Activated T-cell treated with anti-CD3 and anti-CD28 coated beads, Interleukin-2, amount 50 U/mL, for 72 hours (primary cell): ENCODE results near the gene GRIK3. TPM values are rescaled to one million over a fixed set of nuclear protein-coding genes. Genes with fewer than 3 reads are reported as not detected.
A peak's percentile ranks its signal among the peaks of the same experiment; 100 is the strongest.
"Not testable (repeated sequence)": the region's sequence is repeated elsewhere in the genome, so short reads cannot be mapped to it uniquely, and the experiment has no call there.

Experiments used
- ATAC-seq, 2 donors: fragments of 150-1000 bp; cut with Tn5 transposase; replicated peaks in 1 of 2; 2 replicates each; pipeline ENCODE4 v1.10.0; 2021; ENCODE audit warnings: moderate library complexity in 2 of 2, mild to moderate bottlenecking in 1 of 2
- DNase-seq, 2 donors: peaks; one replicate each; pipeline ENCODE4 v3.0.0; 2021 to 2022; ENCODE audit warnings: mixed read lengths in 1 of 2
- H3K27ac Mint-ChIP-seq: one replicate; pipeline ENCODE4 v1.8.0; 2022; ENCODE audit warnings: mild to moderate bottlenecking, moderate library complexity, mixed read lengths
- H3K27me3 Mint-ChIP-seq: one replicate; pipeline ENCODE4 v1.8.0; 2022; ENCODE audit warnings: low read depth, mixed read lengths
- H3K36me3 Mint-ChIP-seq, 2 donors: one replicate each; pipeline ENCODE4 v1.8.0; 2022; ENCODE audit warnings: mixed read lengths in 2 of 2, mild to moderate bottlenecking in 1 of 2; ENCODE audit not compliant: insufficient read depth in 2 of 2
- H3K4me1 Mint-ChIP-seq: one replicate; pipeline ENCODE4 v1.8.0; 2022; ENCODE audit warnings: low read depth, mixed read lengths
- H3K4me3 Mint-ChIP-seq, 2 donors: one replicate each; pipeline ENCODE4 v1.8.0; 2022; ENCODE audit warnings: mild to moderate bottlenecking in 2 of 2, mixed read lengths in 2 of 2, moderate library complexity in 2 of 2
- H3K9me3 Mint-ChIP-seq, 2 donors: one replicate each; pipeline ENCODE4 v1.8.0; 2022; ENCODE audit warnings: mixed read lengths in 2 of 2
- total RNA-seq, 2 donors: library from RNA; stranded (reverse); gene quantifications; one replicate each; pipeline ENCODE4 v1.2.3, GENCODE V29; 2022

GRIK3 gene
- total RNA-seq, 2 donors from 2014 or later, result not detected

- H3K27me3 Mint-ChIP-seq, result no peaks in the 10 kb centered on the region
- H3K27ac Mint-ChIP-seq, result no peak overlapping the region
- H3K36me3 Mint-ChIP-seq, result no peaks in the 10 kb centered on the region
- ATAC-seq (no peak), DNase-seq (peak; percentile 31 to 47)
- no peaks in the 10 kb centered on the region for H3K4me1 Mint-ChIP-seq
- H3K4me3 Mint-ChIP-seq, result no peak overlapping the region
- H3K9me3 Mint-ChIP-seq, result no peaks in the 10 kb centered on the region
Measured at GRCh38 chr1:36924282-36924811, 110.0 kb downstream of the GRIK3 start.

GRCh38 chr1:36922593-36923426 lies 111.5 kb downstream of the GRIK3 start:
- H3K4me3 Mint-ChIP-seq, result no peak overlapping the region
- H3K27ac Mint-ChIP-seq, result no peak overlapping the region
- no peak for DNase-seq
- H3K4me1 Mint-ChIP-seq, result no peaks in the 10 kb centered on the region
- H3K27me3 Mint-ChIP-seq, result no peaks in the 10 kb centered on the region
- no peak for ATAC-seq
- no peaks in the 10 kb centered on the region for H3K36me3 Mint-ChIP-seq
- no peaks in the 10 kb centered on the region for H3K9me3 Mint-ChIP-seq

GRCh38 chr1:36922071-36922470 lies 112.2 kb downstream of the GRIK3 start:
- no peak overlapping the region for H3K4me3 Mint-ChIP-seq
- no peak for DNase-seq

GRCh38 chr1:36920801-36921405 lies 113.4 kb downstream of the GRIK3 start:
- no peak for ATAC-seq
- no peak for DNase-seq
- H3K36me3 Mint-ChIP-seq, result peaks cover 0 to 1% of the 10 kb centered on the region in 2 donors
- H3K4me3 Mint-ChIP-seq, result no peak overlapping the region
- peaks cover 0 to under 1% of the 10 kb centered on the region in 2 donors for H3K9me3 Mint-ChIP-seq
- H3K27me3 Mint-ChIP-seq, result no peaks in the 10 kb centered on the region
- no peaks in the 10 kb centered on the region for H3K4me1 Mint-ChIP-seq
- no peak overlapping the region for H3K27ac Mint-ChIP-seq

More at GRCh38 chr1:36922071-36922470, 112.2 kb downstream of the GRIK3 start:
- H3K27ac Mint-ChIP-seq, result no peak overlapping the region
- ATAC-seq, result no peak
- H3K36me3 Mint-ChIP-seq, result peaks cover 0 to 1% of the 10 kb centered on the region in 2 donors
- H3K4me1 Mint-ChIP-seq, result no peaks in the 10 kb centered on the region
- H3K27me3 Mint-ChIP-seq, result no peaks in the 10 kb centered on the region
- no peaks in the 10 kb centered on the region for H3K9me3 Mint-ChIP-seq

GRCh38 chr1:36920371-36920770 lies 113.9 kb downstream of the GRIK3 start:
- Mint-ChIP-seq H3K27ac (no peak overlapping the region), H3K9me3 (peaks cover 0 to 4% of the 10 kb centered on the region in 2 donors), H3K4me3 (no peak overlapping the region), H3K36me3 (peaks cover 0 to 3% of the 10 kb centered on the region in 2 donors), H3K27me3 (no peaks in the 10 kb centered on the region), H3K4me1 (no peaks in the 10 kb centered on the region)
- no peak for ATAC-seq
- DNase-seq, result no peak

GRCh38 chr1:36919491-36920145 lies 114.7 kb downstream of the GRIK3 start:
- ATAC-seq, result no peak
- Mint-ChIP-seq H3K27ac (no peak overlapping the region), H3K27me3 (no peaks in the 10 kb centered on the region), H3K4me1 (no peaks in the 10 kb centered on the region), H3K36me3 (peaks cover 0 to 3% of the 10 kb centered on the region in 2 donors), H3K4me3 (no peak overlapping the region), H3K9me3 (peaks cover 0 to 4% of the 10 kb centered on the region in 2 donors)
- DNase-seq, result no peak

GRCh38 chr1:36918604-36919003 lies 115.7 kb downstream of the GRIK3 start:
- H3K27me3 Mint-ChIP-seq, result peaks cover 7% of the 10 kb centered on the region
- peaks cover 0 to 3% of the 10 kb centered on the region in 2 donors for H3K36me3 Mint-ChIP-seq
- no peak overlapping the region for H3K4me3 Mint-ChIP-seq
- H3K9me3 Mint-ChIP-seq, result peaks cover 0 to 4% of the 10 kb centered on the region in 2 donors
- ATAC-seq, result no peak
- no peak overlapping the region for H3K27ac Mint-ChIP-seq
- H3K4me1 Mint-ChIP-seq, result no peaks in the 10 kb centered on the region
- no peak for DNase-seq

GRCh38 chr1:36916542-36916941 lies 117.8 kb downstream of the GRIK3 start:
- H3K4me3 Mint-ChIP-seq, H3K27ac Mint-ChIP-seq, H3K9me3 Mint-ChIP-seq, H3K4me1 Mint-ChIP-seq, H3K36me3 Mint-ChIP-seq, DNase-seq, ATAC-seq: not testable (repeated sequence)
- H3K27me3 Mint-ChIP-seq, result peaks cover 22% of the 10 kb centered on the region

- Mint-ChIP-seq H3K4me1 (no peaks in the 10 kb centered on the region), H3K27me3 (peaks cover 22% of the 10 kb centered on the region), H3K36me3 (peaks cover 0 to 3% of the 10 kb centered on the region in 2 donors), H3K4me3 (no peak overlapping the region), H3K27ac (no peak overlapping the region), H3K9me3 (peaks cover 0 to 4% of the 10 kb centered on the region in 2 donors)
- no peak for DNase-seq
- no peak for ATAC-seq
Measured at GRCh38 chr1:36913484-36914060, 120.7 kb downstream of the GRIK3 start.

GRCh38 chr1:36913016-36913415 lies 121.3 kb downstream of the GRIK3 start:
- Mint-ChIP-seq H3K36me3 (peaks cover 0 to 3% of the 10 kb centered on the region in 2 donors), H3K27me3 (peaks cover 22% of the 10 kb centered on the region), H3K27ac (no peak overlapping the region), H3K4me3 (no peak overlapping the region), H3K9me3 (peaks cover 0 to 4% of the 10 kb centered on the region in 2 donors), H3K4me1 (no peaks in the 10 kb centered on the region)
- ATAC-seq, result no peak
- no peak for DNase-seq

- DNase-seq (no peak), ATAC-seq (no peak)
- peaks cover 0 to 1% of the 10 kb centered on the region in 2 donors for H3K36me3 Mint-ChIP-seq
- no peak overlapping the region for H3K4me3 Mint-ChIP-seq
- H3K4me1 Mint-ChIP-seq, result no peaks in the 10 kb centered on the region
- H3K27ac Mint-ChIP-seq, result no peak overlapping the region
- H3K9me3 Mint-ChIP-seq, result peaks cover 0 to 4% of the 10 kb centered on the region in 2 donors
- peaks cover 22% of the 10 kb centered on the region for H3K27me3 Mint-ChIP-seq
Measured at GRCh38 chr1:36912365-36912865, 121.9 kb downstream of the GRIK3 start.

GRCh38 chr1:36911561-36912364 lies 122.6 kb downstream of the GRIK3 start:
- ATAC-seq (no peak), DNase-seq (no peak)
- H3K27ac Mint-ChIP-seq, result no peak overlapping the region
- peaks cover 0 to 4% of the 10 kb centered on the region in 2 donors for H3K9me3 Mint-ChIP-seq
- H3K27me3 Mint-ChIP-seq, result peaks cover 22% of the 10 kb centered on the region
- H3K4me1 Mint-ChIP-seq, result no peaks in the 10 kb centered on the region
- H3K4me3 Mint-ChIP-seq, result no peak overlapping the region
- H3K36me3 Mint-ChIP-seq, result peaks cover 0 to 1% of the 10 kb centered on the region in 2 donors
